HCT116 (cell line): ENCODE measurements around the gene ADGRG7. TPM values are rescaled to one million over a fixed set of nuclear protein-coding genes. Genes with fewer than 3 reads are reported as not detected.

ENCODE experiments used
- ATAC-seq: fragments of 200-7000 bp; cut with Tn5 transposase; 2 replicates; pipeline ENCODE4 v1.9.1; 2020; ENCODE audit warnings: mild to moderate bottlenecking, moderate library complexity
- BruUV-seq: library from RNA; stranded (reverse); fragments of 400-500 nt; replicated peaks from 2 replicates; lab custom pipeline; 2021; lab: Mats Ljungman, UMichigan
- CTCF ChIA-PET: fragments of 300-600 bp; sonication (Branson Sonifier 250); formaldehyde crosslinking; loops from one replicate; lab custom pipeline; 2021; ENCODE audit warnings: antibody characterized with exemption; lab: Charles Lee
- POLR2A ChIA-PET: fragments of 300-600, 350-600 bp; sonication (Branson Sonifier 250); formaldehyde crosslinking; loops from one replicate; lab custom pipeline; 2021; ENCODE audit warnings: antibody characterized with exemption; lab: Charles Lee
- RAD21 ChIA-PET, 2 experiments: fragments of 300-600 bp; sonication (Branson Sonifier 250); formaldehyde crosslinking; loops; one replicate each; lab custom pipeline; 2023; ENCODE audit warnings: low total read pairs in 2 of 2; ENCODE audit not compliant: uncharacterized antibody in 2 of 2, unreplicated experiment in 2 of 2, low non-redundant PET in 1 of 2; lab: Charles Lee
- DNase-seq: peaks from one replicate; pipeline ENCODE4 v3.0.0-alpha.2; 2010; ENCODE audit warnings: low read depth, low spot score
- H2AFZ ChIP-seq: fragments of 200-600 bp; shearing (Covaris generic), sonication (generic); 2 replicates; pipeline ENCODE4 v1.6.1; 2017; ENCODE audit warnings: low read depth, mixed run types, mixed read lengths, antibody characterized with exemption, low read length; ENCODE audit not compliant: poor library complexity, severe bottlenecking
- H3K27ac ChIP-seq: 2 replicates; pipeline ENCODE4 v1.5.1; 2012; ENCODE audit warnings: low read depth, low read length
- H3K27me3 ChIP-seq: fragments of 200-600 bp; sonication (generic); 2 replicates; pipeline ENCODE4 v1.6.1; 2016; ENCODE audit warnings: mixed run types, low read length, mixed read lengths; ENCODE audit not compliant: insufficient read depth
- H3K36me3 ChIP-seq, 2 experiments: fragments of 200-500 bp in 1 of 2; fragments of 200-600 bp in 1 of 2; sonication (Bioruptor generic) in 1 of 2; sonication (generic) in 1 of 2; 2 replicates each; pipeline versions ENCODE4 v1.5.1 to v1.6.1; 2014 to 2016; ENCODE audit warnings: low read length in 2 of 2, inconsistent platforms in 1 of 2, mixed read lengths in 1 of 2, mixed run types in 1 of 2; ENCODE audit not compliant: insufficient read depth in 2 of 2, control insufficient read depth in 1 of 2
- H3K4me1 ChIP-seq, 2 experiments: fragments of 200-600 bp in 1 of 2; sonication (generic) in 1 of 2; 2 replicates each; pipeline versions ENCODE4 v1.5.1 to v1.6.1; 2012 to 2017; ENCODE audit warnings: low read length in 2 of 2, inconsistent platforms in 1 of 2, mild to moderate bottlenecking in 1 of 2, mixed read lengths in 1 of 2, mixed run types in 1 of 2, moderate library complexity in 1 of 2; ENCODE audit not compliant: insufficient read depth in 2 of 2, control insufficient read depth in 1 of 2
- H3K4me2 ChIP-seq: fragments of 200-600 bp; sonication (generic); 2 replicates; pipeline ENCODE4 v1.6.1; 2017; ENCODE audit warnings: mixed run types, low read length, mixed read lengths
- H3K4me3 ChIP-seq, 2 experiments: fragments of 200-600 bp in 1 of 2; sonication (generic) in 1 of 2; replicated peaks in 1 of 2; 2 replicates each; pipeline ENCODE4 v1.5.1; 2011 to 2016; ENCODE audit warnings: low read length in 2 of 2, control low read depth in 1 of 2, low read depth in 1 of 2, mild to moderate bottlenecking in 1 of 2, mixed read lengths in 1 of 2, mixed run types in 1 of 2
- H3K79me2 ChIP-seq: fragments of 200-600 bp; sonication (generic); 2 replicates; pipeline ENCODE4 v1.6.1; 2017; ENCODE audit warnings: mild to moderate bottlenecking, mixed run types, low read length, moderate library complexity, mixed read lengths; ENCODE audit not compliant: insufficient read depth
- H3K9ac ChIP-seq: fragments of 200-600 bp; sonication (generic); 2 replicates; pipeline ENCODE4 v1.6.1; 2016; ENCODE audit warnings: low read length, mixed read lengths
- H3K9me2 ChIP-seq: fragments of 200-600 bp; sonication (generic), shearing (Covaris generic); 2 replicates; pipeline ENCODE4 v1.6.1; 2017; ENCODE audit warnings: mixed run types, mild to moderate bottlenecking, moderate library complexity; ENCODE audit not compliant: insufficient read depth
- H3K9me3 ChIP-seq, 2 experiments: fragments of 200-500 bp in 1 of 2; fragments of 200-600 bp in 1 of 2; sonication (Bioruptor generic) in 1 of 2; sonication (generic) in 1 of 2; 2 replicates each; pipeline ENCODE4 v1.6.1; 2014 to 2017; ENCODE audit warnings: low read length in 2 of 2, mixed read lengths in 2 of 2, inconsistent platforms in 1 of 2, low read depth in 1 of 2, mild to moderate bottlenecking in 1 of 2, mixed run types in 1 of 2, moderate library complexity in 1 of 2; ENCODE audit not compliant: control insufficient read depth in 1 of 2, insufficient read depth in 1 of 2
- H4K20me1 ChIP-seq: fragments of 200-600 bp; sonication (generic), shearing (Covaris generic); 2 replicates; pipeline ENCODE4 v1.6.1; 2017; ENCODE audit warnings: mixed run types, mild to moderate bottlenecking, moderate library complexity; ENCODE audit not compliant: insufficient read depth
- ATF3 ChIP-seq: IDR thresholded peaks from 2 replicates; pipeline ENCODE4 v1.6.1; 2012
- CBX3 ChIP-seq: IDR thresholded peaks from 2 replicates; pipeline ENCODE4 v1.6.1; 2012; ENCODE audit warnings: low read depth
- CTCF ChIP-seq, 3 experiments: fragments of 200-600 bp in 1 of 3; sonication (generic) in 1 of 3; IDR thresholded peaks in 2 of 3; conservative IDR thresholded peaks in 1 of 3; 2 replicates each; pipeline ENCODE4 v1.5.1; 2012 to 2017; ENCODE audit warnings: low read depth in 2 of 3, low read length in 2 of 3, antibody characterized with exemption in 1 of 3, borderline replicate concordance in 1 of 3, control low read depth in 1 of 3, mild to moderate bottlenecking in 1 of 3, mixed read lengths in 1 of 3, mixed run types in 1 of 3, moderate library complexity in 1 of 3; ENCODE audit not compliant: insufficient read depth in 1 of 3
- ELF1 ChIP-seq: IDR thresholded peaks from 2 replicates; pipeline ENCODE4 v1.6.1; 2012; ENCODE audit warnings: low read depth, borderline replicate concordance
- EZH2 ChIP-seq: fragments of 200-600 bp; sonication (generic); IDR thresholded peaks from 2 replicates; pipeline ENCODE4 v1.6.1; 2017; ENCODE audit warnings: antibody characterized with exemption, mixed run types
- EZH2phosphoT487 ChIP-seq: fragments of 200-600 bp; IDR thresholded peaks from 2 replicates; pipeline ENCODE4 v1.6.1; 2018; ENCODE audit warnings: antibody characterized with exemption, borderline replicate concordance
- FOSL1 ChIP-seq: IDR thresholded peaks from 2 replicates; pipeline ENCODE4 v1.6.1; 2012; ENCODE audit warnings: low read depth
- JUND ChIP-seq: IDR thresholded peaks from 2 replicates; pipeline ENCODE4 v1.6.1; 2012
- POLR2A ChIP-seq: IDR thresholded peaks from 2 replicates; pipeline ENCODE4 v1.7.0; 2011; ENCODE audit warnings: borderline replicate concordance; ENCODE audit not compliant: insufficient read depth, insufficient read length; ENCODE audit errors: extremely low read depth
- POLR2AphosphoS5 ChIP-seq: IDR thresholded peaks from 2 replicates; pipeline ENCODE4 v1.6.1; 2011; ENCODE audit warnings: mild to moderate bottlenecking, low read depth, low read length, moderate library complexity
- RAD21 ChIP-seq: IDR thresholded peaks from 2 replicates; pipeline ENCODE4 v1.6.1; 2012; ENCODE audit warnings: low read depth, mild to moderate bottlenecking
- REST ChIP-seq: IDR thresholded peaks from 2 replicates; pipeline ENCODE4 v1.6.1; 2012; ENCODE audit warnings: low read depth
- SIN3A ChIP-seq: IDR thresholded peaks from 2 replicates; pipeline ENCODE4 v1.6.1; 2012; ENCODE audit warnings: low read depth
- SP1 ChIP-seq: IDR thresholded peaks from 2 replicates; pipeline ENCODE4 v1.6.1; 2012; ENCODE audit warnings: low read depth
- SRF ChIP-seq: IDR thresholded peaks from 2 replicates; pipeline ENCODE4 v1.6.1; 2012; ENCODE audit warnings: low read depth
- TCF7L2 ChIP-seq: IDR thresholded peaks from 2 replicates; pipeline ENCODE4 v1.7.0; 2011; ENCODE audit warnings: borderline replicate concordance, inconsistent platforms; ENCODE audit not compliant: insufficient read depth, insufficient read length; ENCODE audit errors: extremely low read depth
- YY1 ChIP-seq: IDR thresholded peaks from 2 replicates; pipeline ENCODE4 v1.6.1; 2011; ENCODE audit warnings: low read length, low read depth, moderate library complexity, mild to moderate bottlenecking; ENCODE audit not compliant: insufficient replicate concordance; ENCODE audit errors: extremely low read depth
- ZBTB33 ChIP-seq: IDR thresholded peaks from 2 replicates; pipeline ENCODE4 v1.6.1; 2011; ENCODE audit warnings: mild to moderate bottlenecking, low read length, moderate library complexity; ENCODE audit not compliant: insufficient replicate concordance; ENCODE audit errors: extremely low read depth
- ZFX ChIP-seq: fragments of 450-650 bp; IDR thresholded peaks from 2 replicates; pipeline ENCODE4 v1.6.1; 2017
- ZNF274 ChIP-seq: fragments of 200-500 bp; sonication (Bioruptor generic); IDR thresholded peaks from 2 replicates; pipeline ENCODE4 v1.6.1; 2014; ENCODE audit warnings: mild to moderate bottlenecking, low read depth, low read length, inconsistent platforms
- intact Hi-C: fragments of 100-400 bp; cut with micrococcal nuclease; formaldehyde crosslinking; loops from 2 replicates; pipeline ENCODE4 v1.10.0; 2022
- total RNA-seq: library from RNA; stranded (reverse); gene quantifications from one replicate; pipeline ENCODE4 v1.2.1, GENCODE V29; 2021; ENCODE audit not compliant: unreplicated experiment

ADGRG7 gene
- total RNA-seq, 1 experiment from 2014 or later = not detected

- TF ChIP-seq ATF3 (no peak), FOSL1 (no peak)
Measured at GRCh38 chr3:100580147-100580546, 29.3 kb upstream of the ADGRG7 start (continued).

- Histone ChIP-seq H3K4me2 (no peak overlapping the region), H3K9me3 (no peaks in the 10 kb centered on the region), H3K27me3 (no peaks in the 10 kb centered on the region), H3K4me3 (no peak overlapping the region), H3K9me2 (no peaks in the 10 kb centered on the region), H3K9ac (no peak overlapping the region), H3K27ac (no peak overlapping the region), H3K79me2 (no peaks in the 10 kb centered on the region), H4K20me1 (no peaks in the 10 kb centered on the region), H3K4me1 (no peaks in the 10 kb centered on the region), H3K36me3 (no peaks in the 10 kb centered on the region), H2AFZ (no peak overlapping the region)
- ATAC-seq = no peak
- CTCF ChIA-PET = interaction anchor here (1.4 kb wide), 1 partner anchor 9 kb away, joined by 3 read pairs; no protein-coding TSS in a partner anchor
- intact Hi-C loops = no loop called here
- TF ChIP-seq EZH2 (no peak), CBX3 (no peak), ELF1 (no peak), ZFX (no peak), JUND (no peak), EZH2phosphoT487 (no peak), SP1 (no peak), CTCF (IDR thresholded peaks at IDR 0.05 in 2 of 3, conservative IDR thresholded peaks at IDR 0.05 in 1 of 3; ENCODE audit: borderline replicate concordance in 1 of 3, insufficient read depth in 1 of 3, low read depth in 2 of 3, low read length in 2 of 3) (no peak), ZNF274 (no peak), TCF7L2 (no peak), POLR2A (no peak), ZBTB33 (no peak), RAD21 (no peak), POLR2AphosphoS5 (no peak), YY1 (no peak), FOSL1 (no peak), SIN3A (no peak), SRF (no peak), REST (no peak)
- RAD21 ChIA-PET = no interaction called here
- POLR2A ChIA-PET = no interaction called here
- no TSS peak for BruUV-seq
- no peak for DNase-seq
Measured at GRCh38 chr3:100581650-100582049, 27.8 kb upstream of the ADGRG7 start.
